ENCODE data around the gene RARG.

RARG gene

DNA sequence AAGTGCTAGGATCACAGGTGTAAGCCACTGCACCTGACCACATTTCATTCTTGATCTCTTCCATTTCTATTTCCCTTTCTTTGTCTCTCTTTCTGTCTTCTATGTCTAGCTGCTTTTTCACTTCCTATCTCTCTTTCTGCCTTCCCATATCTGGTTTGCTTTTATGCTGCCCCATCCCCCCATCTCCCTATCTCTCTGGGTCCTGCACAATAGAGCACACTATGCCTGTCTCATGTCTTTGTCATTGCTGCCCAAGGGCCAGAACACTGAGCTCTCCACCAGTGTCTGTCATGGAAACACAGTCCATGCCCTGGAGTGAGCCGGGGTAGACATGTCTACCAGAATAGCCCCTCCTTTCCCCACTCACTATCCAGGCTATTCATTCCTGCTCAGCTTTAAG lies 12.3 kb upstream of the RARG start:
- no peak for DNase-seq

DNA sequence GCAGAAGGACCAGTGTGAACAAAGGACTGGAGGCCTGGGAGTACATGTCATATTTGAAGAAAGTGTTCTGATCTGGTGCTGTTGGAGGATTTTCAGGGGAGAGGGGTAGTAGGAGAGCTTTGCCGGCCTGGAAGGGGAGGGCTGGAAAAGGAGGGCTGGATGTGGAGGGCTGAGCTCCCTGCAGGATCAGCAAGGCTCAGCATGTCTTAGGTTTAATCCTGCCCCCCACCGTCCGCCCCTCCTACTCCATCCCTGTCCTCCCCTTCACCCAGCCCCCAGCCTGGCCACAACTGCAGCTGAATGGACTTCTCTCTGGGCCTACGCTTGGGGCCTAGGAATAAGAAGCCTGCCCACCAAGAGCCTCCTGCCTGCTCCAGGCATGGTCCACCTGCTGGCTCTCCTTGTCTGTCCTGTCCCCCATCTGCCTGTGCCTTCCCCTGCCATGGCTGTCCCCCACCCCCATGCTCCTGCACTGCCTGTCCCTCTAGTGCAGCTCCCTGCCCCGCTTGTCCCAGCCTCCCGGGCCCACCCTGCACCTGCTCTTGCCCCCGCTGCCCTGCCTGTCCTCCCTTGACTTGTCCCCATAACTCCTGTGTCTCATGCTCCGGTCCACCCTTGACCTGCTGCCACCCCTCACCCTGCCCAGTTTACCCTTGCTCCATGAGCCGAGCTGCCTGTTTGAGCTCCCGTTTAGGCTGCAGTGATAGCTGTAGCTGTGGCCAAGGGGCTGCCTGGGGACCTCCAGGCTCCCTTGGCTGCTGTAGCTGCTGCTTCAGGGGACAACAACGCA lies 9.8 kb upstream of the RARG start:
- no peak for DNase-seq

DNA sequence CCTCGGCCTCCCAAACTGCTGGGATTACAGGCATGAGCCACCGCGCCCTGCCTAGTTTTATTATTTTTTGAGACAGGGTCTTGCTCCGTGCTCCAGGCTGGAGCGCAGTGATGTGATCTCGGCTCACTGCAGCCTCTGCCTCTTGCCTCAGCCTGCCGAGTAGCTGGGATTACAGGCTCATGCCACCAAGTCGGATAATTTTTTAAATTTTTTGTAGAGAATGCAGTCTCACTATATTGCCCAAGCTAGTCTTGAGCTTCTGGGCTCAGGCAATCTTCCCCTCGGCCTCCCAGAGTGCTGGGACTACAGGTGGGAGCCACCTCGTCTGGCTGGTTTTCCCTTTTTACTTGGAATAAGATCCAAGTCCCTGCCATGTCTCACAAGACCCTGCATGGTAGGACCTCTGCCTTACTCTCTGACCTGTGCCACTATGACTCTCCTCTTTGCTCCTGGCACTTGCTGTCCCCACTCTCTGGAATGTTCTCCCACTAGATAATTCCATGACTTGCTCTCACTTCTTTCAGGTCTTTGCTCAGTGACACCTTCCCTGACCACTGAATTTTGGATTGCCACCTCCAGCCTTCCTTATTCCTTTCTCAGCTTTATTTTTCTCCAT lies 7.7 kb upstream of the RARG start:
- no peak for DNase-seq

DNA sequence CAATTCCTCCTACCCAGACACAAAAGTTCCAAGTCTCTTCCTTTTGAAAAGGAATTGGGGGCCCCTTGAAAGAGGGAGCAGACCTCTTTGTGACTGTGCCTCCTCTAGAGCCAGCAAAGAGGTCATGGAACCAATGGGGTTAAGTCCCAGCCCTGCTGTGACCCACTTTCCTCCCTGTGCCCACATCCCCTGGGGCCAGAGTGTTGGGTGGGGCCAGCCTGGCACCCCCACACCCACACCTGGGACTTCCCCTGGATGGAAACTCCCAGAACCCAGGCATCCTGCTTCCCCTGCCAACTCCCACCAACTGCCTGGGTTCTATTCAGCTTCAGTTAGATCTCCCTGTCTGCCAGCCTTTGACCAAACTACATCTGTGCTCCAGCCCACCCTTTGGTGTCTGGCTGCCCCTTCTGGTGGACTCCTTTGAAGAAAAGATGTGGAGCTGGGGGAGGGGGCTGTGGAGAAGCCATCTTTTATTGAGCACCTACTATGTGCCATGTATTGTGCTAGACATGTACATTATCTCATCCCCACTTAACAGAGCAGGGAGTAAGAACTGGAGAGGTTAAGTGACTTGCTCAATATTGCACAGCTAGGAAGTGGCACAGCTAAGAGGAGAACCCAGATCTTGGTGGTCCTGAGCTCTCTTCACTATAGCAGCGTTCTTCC lies 4.6 kb upstream of the RARG start:
- no peak for DNase-seq

DNA sequence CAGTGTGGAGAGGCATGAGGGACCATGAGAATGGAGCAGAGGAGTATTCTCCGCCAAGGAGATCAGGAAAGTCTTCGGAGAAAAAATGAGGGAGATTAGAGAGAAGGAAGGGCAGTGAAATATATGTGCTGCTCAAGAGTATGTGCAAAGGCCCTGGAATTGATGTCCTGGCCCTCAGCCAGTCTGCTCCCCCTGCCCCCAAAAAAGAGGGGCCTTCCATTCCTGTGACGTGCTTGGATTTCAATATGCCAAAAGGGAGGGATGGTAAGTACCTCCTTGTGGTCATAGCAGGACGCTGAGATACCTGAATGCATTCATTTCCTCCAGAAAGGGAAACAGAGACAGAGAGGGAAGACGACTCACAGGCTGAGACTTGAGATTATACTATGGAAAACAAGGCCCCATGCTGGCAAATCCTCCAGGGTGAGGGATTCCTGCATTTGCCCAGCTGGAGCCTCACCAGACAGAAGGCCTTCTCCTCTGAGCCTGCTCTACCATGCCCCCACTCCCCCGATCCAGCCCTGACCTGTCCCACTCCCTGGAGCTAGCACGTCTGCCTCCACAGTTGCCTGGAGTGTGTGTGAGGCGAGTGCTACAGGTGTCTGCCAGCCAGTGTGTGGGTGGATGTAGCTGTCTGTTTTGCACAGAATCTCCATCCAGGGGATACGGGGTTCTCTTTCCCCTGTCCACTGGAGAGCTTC lies 3.9 kb upstream of the RARG start:
- no peak for DNase-seq

DNA sequence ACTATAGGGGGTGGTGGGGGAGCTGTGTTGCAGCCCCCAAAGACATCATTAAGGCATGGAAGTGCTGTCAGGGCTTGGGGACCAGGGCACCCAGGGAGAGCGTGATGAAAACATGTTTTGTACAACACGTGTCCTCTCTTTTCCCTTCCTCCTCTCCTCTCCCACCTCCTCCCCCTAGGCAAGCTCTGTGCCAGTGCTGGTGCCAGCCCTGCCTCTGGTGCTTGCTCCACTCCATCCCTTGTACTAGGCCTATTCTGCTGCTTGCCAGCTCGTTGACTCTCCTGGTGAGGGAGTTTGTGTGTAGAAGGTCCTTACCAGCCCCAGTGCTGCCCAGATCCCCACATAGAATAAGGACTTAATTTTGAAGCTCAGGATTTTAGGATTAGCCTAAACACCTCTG lies 3.2 kb upstream of the RARG start:
- DNase-seq = no peak

DNA sequence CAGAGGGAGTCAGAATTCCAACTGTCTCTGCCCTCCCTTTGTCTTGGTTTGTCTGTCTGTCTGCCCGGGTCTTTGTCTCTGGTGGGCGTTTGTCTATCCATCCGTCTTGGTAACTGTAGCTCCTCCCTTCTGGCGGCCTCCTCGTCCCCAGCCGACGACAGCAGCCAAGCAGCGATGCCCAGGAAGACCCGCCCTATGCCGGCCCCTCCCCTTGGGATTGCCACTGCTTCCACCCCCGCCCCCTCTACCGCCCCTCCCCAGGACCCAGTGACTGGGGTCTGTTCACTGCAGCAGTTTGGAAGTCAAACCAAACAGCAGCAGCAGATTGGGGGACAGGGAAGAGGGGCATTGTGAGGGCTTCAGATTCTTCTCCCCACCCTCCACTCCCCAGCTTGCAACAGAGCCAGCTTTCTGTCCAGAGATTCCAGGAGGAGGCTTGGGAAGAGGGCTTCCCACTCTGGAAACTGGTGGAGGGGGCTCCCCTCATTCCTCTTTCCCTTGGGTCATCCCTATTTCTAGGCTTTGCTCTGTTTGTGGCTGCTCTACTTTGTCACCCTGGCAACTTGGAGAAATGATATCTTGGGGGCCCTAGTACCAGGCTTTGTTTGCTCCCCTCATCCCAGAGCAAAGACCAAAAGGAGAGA lies 2.4 kb upstream of the RARG start:
- DNase-seq = no peak

DNA sequence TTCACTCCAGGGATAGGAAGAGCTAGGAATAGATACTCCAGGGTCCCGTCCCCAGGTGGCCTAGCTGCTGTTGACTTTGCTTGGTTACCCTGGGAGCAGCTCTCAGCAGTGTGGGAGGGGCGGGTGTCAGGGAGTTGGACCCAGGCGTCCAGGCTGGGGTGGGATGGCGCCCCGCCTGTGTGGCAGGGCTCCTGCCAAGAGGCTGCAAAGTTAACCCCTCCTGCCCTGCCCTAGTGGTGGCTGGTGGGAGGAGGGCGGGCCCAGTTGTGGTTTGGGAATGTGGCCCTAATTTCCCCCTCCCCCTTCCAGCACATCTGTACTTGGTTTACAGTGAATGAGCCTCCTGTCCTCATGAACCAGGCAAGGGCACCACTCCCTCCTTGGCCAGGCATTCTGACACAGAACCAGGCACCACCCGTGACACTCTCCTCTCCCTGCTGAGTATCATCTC lies 1.7 kb upstream of the RARG start:
- DNase-seq = no peak

DNA sequence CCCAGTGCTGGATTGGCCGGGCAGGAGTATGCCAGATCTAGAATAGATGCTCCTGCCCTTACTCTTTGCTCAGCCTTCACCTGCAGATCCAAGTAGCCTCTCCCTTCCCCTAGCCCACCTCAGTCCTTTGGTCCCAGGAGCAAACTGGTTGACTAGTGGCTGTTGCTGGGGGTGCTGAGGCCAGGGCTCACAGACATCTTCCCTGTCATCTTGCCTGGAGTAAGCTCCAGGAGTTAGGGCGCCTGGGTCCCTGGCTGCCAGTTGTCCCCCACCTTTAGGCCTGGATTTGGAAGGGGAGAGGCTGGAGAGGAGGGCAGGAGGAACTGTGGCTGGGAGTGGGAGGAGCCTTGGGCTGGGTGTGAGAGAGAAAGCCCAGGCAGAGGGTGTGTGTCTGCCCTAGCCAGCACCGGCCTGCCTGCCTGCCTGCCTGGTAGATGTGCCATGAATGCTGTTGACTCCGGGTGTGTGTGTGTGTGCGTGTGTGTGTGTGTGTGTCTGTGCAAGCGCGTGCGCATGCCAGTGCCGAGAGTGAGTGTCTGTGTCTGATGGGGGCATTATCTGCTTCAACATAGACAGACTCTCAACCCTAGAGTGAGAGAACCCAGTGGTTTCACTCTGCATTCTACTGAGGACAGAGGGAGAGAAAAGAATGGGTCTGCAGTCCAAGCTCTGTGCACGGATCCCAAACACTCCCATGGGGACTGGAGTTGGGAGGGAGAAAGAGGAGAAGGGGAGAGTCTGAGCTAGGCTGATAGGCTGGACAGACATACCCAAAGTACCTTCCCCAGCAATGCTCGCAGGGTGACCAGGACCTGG lies 845 bp upstream of the RARG start:
- DNase-seq = no peak

DNA sequence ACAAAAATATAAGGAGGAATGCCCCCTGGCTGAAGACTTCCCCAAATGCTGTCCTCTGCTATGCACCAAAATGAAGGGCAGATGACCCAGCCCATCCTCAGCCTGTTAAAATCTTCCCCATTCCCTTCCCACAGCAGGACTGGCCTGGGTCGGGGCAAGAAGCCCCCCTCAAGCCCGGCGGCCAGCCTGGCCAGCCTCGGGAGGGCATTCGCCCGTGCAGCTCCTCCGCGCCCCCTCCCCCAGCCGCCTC lies 413 bp downstream of the RARG start:
- no peak for DNase-seq

DNA sequence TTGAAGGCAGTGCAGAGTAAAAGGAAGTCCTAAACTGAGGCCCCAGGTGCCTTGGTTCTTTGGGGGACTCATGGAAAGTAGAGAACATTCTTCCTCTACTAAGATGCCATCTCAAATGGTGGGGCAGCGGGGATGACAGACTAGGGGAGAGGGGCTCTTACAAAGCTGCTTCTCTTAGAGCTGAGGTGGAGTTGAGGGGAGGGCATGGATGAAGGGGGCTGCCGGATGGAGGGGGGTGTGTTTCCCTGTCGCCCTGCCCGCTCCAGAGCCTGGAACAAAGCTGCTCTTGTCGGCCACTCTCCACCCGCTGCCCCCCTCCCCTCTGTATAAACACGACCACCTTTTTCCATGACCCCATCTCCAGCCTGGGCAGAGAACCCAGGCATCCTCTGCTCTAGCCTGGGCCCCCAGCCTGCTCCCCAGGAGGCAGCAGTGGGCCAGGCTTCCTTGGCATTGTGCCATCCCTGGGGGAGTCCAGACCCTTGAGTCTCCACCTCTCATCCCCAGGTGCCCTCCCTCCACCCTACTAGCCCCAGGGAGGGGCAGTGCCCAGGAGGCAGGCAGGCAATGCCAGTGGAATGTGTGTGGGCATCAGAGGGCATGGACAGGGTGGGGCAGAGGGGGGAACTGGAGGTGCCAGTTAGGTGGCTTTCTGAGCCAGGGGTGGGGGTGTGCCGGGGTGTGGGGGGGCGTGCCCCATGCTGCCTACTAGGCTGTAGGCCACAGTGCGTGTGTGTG lies 1.7 kb downstream of the RARG start:
- no peak for DNase-seq

DNA sequence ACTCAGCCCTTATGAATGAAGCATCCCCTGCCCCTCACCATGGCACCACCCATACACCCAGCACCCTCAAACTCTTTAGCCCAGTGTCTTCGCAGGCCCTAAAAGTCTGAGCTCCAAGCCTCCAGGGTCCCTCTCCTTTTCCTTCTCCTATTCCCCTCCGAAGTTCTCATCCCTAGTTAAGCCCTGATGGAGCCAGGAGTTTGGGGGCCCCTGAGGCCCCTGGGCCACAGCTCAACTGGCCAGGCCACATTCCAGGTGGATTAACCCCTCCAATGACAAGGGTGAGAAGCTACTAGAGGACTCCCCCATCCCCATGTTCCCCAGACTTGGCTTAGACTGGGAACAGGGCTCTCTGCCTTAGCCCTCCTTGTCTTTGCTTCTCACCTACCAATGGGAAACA lies 2.6 kb downstream of the RARG start:
- DNase-seq = no peak

DNA sequence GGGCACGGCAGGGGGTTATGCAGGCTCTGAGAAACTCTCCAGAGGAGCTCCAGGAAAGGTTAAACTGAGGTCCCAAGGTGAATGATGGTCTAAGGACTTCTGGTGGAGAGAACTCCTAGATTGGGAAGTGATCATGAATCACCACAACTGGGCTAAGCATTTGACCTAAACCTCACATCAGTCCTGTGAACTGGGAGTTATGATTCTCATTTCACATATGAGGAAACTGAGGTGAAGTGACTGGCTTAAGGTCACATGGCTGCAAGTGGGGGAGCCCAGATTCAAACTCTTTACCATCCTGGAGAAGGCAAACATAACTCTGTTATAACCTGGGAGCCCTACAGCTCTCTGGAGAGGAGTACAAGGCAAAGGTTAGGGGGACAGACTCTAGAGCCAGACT lies 4.2 kb downstream of the RARG start:
- DNase-seq = no peak

DNA sequence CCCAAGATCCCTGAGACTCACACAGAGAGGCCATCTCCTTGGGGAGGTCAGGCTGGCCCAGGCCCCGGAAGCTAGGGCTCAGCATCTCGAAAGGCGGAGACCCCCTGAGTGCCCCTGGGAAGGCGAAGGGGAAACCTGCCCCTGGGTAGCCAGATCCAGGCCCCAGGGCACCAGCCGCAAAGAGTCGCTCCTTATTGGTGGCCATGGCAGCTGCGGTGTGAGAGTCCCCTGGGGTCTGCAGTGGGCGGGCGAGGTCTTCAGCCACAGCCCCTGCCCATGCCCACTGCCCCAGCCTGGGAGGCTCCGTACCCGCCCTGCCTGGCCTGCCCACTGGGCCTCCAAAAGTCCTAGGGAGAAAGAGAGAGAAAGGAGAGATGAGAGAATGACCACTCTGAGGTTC lies 4.7 kb downstream of the RARG start:
- no peak for DNase-seq

DNA sequence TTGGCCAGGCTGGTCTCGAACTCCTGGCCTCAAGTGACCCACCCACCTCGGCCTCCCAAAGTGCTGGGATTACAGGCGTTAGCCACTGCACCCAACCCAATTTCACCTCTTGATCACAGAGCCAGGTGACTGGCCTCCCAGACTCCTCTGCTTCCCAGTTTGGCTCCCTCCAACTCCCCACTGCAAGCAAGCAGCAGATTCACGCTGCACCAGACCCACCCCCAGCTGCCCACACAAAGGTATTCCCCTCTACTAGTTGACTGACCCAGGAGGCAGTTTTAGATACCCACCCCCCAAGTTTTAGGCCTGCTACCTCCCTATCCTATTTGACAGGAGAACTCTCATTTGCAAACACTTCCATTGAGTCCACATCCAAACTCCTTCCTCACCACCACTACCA lies 5.2 kb downstream of the RARG start:
- no peak for DNase-seq

DNA sequence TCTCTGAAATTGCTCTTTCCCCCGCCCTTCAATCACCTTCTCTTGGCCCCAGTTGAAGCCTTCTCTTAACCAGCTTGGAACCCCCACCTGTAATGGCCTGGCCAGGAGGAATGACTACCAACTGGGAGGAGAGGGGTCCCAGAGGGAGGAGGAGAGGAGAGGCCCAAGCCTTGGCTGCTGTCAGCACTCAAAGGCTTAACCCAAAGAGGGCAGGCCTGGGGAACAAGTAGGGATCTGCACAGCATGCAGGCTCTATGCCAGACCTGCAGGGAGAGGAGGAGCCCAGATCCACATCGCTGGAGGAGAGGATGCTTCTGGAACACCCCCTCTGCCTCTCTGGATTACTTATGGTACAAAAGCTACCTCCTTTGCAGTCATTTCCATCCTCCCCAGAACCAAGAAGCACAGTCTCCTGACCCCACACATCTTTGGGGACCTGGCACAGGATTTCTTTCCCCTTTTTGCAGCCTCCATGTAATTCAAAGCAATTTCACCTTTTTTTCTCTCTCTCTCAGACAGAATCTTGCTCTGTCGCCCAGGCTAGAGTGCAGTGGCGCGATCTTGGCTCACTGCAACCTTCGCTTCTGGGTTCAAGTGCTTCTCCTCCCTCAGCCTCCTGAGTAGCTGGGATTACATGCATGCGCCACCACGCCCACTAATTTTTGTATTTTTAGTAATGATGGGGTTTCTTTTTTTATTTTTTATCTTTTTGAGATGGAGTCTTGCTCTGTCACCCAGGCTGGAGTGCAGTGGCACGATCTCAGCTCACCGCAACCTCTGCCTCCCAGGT lies 6.2 kb downstream of the RARG start:
- no peak for DNase-seq

DNA sequence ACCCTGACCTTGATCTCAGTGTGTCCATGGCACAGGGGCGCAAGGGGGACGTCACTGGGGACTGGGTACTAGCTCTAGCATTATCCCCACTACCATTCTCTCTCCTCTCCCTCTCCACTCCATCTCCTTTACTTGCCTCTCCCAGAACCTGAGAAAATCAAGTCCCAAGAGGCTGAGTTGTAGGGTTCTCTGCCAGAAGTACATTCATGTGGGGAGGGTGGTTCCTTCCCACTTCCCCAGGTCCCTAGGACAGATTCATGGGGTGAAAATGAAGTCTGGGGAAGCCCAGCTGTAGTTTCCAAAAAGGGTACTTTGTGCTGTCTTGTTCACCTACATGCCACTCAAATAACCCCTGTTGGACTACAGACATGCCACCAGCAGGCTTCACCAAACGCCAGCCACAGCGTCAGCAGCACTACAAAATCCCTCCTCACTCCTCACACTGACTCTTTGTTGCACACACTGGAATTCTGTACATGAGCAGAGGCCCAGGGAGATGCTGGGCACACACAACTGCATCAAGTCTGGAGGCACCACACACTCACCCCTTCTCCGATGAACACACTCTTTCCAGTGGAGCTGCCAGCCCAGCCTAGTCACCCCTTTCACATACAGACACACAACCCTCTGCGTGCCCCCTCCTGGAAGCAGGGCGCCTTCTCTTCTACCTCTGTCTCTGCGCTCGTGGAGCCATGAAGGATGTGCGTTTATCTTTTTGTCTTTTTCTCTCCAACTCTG lies 6.9 kb downstream of the RARG start:
- no peak for DNase-seq

DNA sequence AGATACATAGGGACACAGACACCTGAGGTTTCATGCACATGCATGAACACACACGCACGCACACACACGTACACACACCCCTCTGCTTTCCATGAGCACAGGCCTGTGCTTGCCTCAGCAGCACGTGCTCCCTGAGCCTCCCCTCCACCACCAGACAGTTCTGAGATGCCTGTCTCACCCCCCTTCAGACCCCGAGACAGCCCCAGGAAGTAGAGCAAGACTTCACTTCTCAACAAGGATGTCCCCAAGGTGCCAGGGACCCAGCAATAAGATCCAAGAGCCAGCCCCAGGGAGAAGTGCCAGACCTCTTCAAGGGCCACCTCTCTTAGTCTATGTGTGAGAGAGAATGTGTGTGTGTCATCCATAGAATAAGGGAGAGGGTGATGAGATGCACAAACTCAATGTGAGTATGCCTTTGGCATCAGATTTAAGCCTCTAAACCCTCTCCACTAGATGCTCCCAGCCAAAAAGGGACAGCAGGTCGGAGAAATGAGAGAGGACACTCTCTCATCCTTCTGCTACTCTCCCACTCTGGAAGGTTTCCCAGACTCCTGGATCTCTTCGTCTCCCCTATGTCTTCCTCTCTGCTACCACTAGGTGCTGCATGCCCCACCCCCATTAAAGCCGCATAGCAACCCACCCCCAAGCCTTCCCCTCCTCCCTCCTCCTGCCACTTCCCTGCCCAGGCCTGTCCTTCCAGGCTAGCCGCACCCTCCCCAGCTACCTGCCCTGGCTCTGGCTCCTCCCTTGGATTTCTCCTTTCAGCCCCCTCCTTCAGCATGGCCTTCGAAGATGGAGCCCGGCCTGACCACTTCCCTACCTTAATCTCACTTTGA lies 7.7 kb downstream of the RARG start:
- DNase-seq = no peak

DNA sequence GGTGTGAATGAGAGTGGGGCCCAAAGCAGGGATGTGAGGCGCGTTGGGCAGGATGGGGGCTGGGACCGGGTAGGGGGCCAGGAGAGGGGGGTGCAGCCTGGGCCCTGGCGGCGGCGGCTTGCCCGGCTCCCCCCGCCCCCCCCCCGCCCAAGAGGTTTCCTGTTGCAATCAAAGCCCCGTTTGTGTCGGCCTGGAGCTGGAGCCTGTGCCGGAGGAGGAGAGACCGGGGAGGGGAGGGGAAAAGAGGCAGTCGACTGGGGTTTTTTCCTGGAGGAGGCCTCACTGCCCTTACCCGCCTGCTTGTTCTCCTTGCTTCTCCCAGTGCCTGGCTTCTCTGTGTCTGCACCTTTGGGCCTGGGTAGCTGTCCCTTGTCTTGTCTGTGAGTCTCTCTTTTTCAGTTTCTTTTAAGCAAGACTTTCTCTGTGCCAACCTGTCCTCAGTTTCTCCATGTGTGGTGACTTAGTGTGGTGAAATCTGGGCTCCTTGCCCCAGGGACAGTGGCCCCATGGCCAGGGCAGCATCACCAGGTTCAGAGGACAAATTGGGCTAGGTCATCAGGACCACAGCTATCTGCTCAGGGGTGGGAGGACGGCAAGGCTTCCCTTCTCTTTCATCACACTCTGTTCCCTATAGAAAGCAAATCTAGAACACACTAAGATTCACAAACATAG lies 8.5 kb downstream of the RARG start:
- DNase-seq = no peak
